ENCODE data around the gene PRDX6.

The PRDX6 gene

GRCh38 chr1:173536223-173536622, 59.1 kb downstream of the PRDX6 start:
- Histone ChIP-seq H3K4me1 (ENCODE audit: control insufficient read depth, insufficient read depth, low read length) (no peaks in the 10 kb centered on the region), H3K27ac (ENCODE audit: extremely low read depth, low read depth, low read length) (no peak overlapping the region), H3K36me3 (ENCODE audit: control insufficient read depth in 2 of 2, insufficient read depth in 1 of 2, low read length in 2 of 2) (no peaks in the 10 kb centered on the region), H3K4me3 (ENCODE audit: low read depth, low read length) (no peak overlapping the region), H3K9me3 (ENCODE audit: control insufficient read depth, insufficient read depth, low read depth, low read length) (no peaks in the 10 kb centered on the region)
- ChIA-PET CTCF (interaction anchor here (0.5 to 3.3 kb wide), 2 partner anchors 106 to 196 kb away, joined by 5 to 10 read pairs; no protein-coding TSS in a partner anchor), POLR2A (no interaction called here)
- TF ChIP-seq ZNF366 (tag by site-specific recombination; conservative IDR thresholded peaks at IDR 0.05) = 0 out of 2 replicates have a peak, but pooled peaks have one; percentile 23
- no peak for TF ChIP-seq ZNF114 (tag by site-specific recombination; IDR thresholded peaks at IDR 0.05)
- TF ChIP-seq ZBTB8A (tag by site-specific recombination; IDR thresholded peaks at IDR 0.05) = no peak
- TF ChIP-seq TRIM28 (IDR thresholded peaks at IDR 0.05; ENCODE audit: borderline replicate concordance, low read length) = 0 out of 2 replicates have a peak, but pooled peaks have one; percentile 12
- no peak for TF ChIP-seq ZNF785 (tag by site-specific recombination; IDR thresholded peaks at IDR 0.05)
- no peak for TF ChIP-seq ZNF398 (tag by site-specific recombination; IDR thresholded peaks at IDR 0.05)
- TF ChIP-seq ZNF629 (tag by site-specific recombination; IDR thresholded peaks at IDR 0.05) = 0 out of 2 replicates have a peak, but pooled peaks have one; percentile 23
- TF ChIP-seq ZNF626 (tag by site-specific recombination; IDR thresholded peaks at IDR 0.05) = no peak
- TF ChIP-seq PATZ1 (tag by site-specific recombination; IDR thresholded peaks at IDR 0.05) = no peak
- no peak for TF ChIP-seq ZNF670 (tag by site-specific recombination; IDR thresholded peaks at IDR 0.05; ENCODE audit: low read depth)
- no peak for TF ChIP-seq ZNF549 (tag by site-specific recombination; IDR thresholded peaks at IDR 0.05)
- TF ChIP-seq TSHZ1 (tag by site-specific recombination; IDR thresholded peaks at IDR 0.05; ENCODE audit: borderline replicate concordance) = no peak
- no peak for TF ChIP-seq ZNF223 (tag by site-specific recombination; IDR thresholded peaks at IDR 0.05)
- no peak for TF ChIP-seq ZNF571 (tag by site-specific recombination; IDR thresholded peaks at IDR 0.05)
- TF ChIP-seq ZNF155 (tag by site-specific recombination; IDR thresholded peaks at IDR 0.05) = no peak
- TF ChIP-seq GLI2 (tag by site-specific recombination; IDR thresholded peaks at IDR 0.05; ENCODE audit: borderline replicate concordance, low read depth) = no peak
- peak; percentile 91 for TF ChIP-seq ZNF843 (tag by site-specific recombination; IDR thresholded peaks at IDR 0.05)
- no peak for TF ChIP-seq ZNF521 (tag by site-specific recombination; IDR thresholded peaks at IDR 0.05)
- no peak for TF ChIP-seq ZNF704 (tag by site-specific recombination; IDR thresholded peaks at IDR 0.05)
- no peak for TF ChIP-seq SCRT1 (tag by site-specific recombination; IDR thresholded peaks at IDR 0.05; ENCODE audit: borderline replicate concordance)
- TF ChIP-seq ZNF660 (tag by site-specific recombination; IDR thresholded peaks at IDR 0.05) = 0 out of 2 replicates have a peak, but pooled peaks have one; percentile 44
- TF ChIP-seq MZF1 (tag by site-specific recombination; IDR thresholded peaks at IDR 0.05; ENCODE audit: borderline replicate concordance) = no peak
- TF ChIP-seq ZNF596 (tag by site-specific recombination; IDR thresholded peaks at IDR 0.05) = no peak
- no peak for TF ChIP-seq ZNF132 (tag by site-specific recombination; IDR thresholded peaks at IDR 0.05; ENCODE audit: borderline replicate concordance)
- no peak for TF ChIP-seq ZNF837 (tag by site-specific recombination; IDR thresholded peaks at IDR 0.05)
- TF ChIP-seq FEZF1 (tag by site-specific recombination; IDR thresholded peaks at IDR 0.05) = peak; percentile 68
- TF ChIP-seq ZFP41 (tag by site-specific recombination; IDR thresholded peaks at IDR 0.05; ENCODE audit: borderline replicate concordance) = no peak
- TF ChIP-seq ZNF175 (tag by site-specific recombination; IDR thresholded peaks at IDR 0.05) = no peak
- TF ChIP-seq ZNF664 (tag by site-specific recombination; IDR thresholded peaks at IDR 0.05) = 0 out of 2 replicates have a peak, but pooled peaks have one; percentile 22
